LHCN-M2 (cell line): ENCODE measurements around the gene MPRIP. TPM values are rescaled to one million over a fixed set of nuclear protein-coding genes. Genes with fewer than 3 reads are reported as not detected.
A peak's percentile ranks its signal among the peaks of the same experiment; 100 is the strongest.

Experiments
- DNase-seq: peaks from one replicate; pipeline ENCODE4 v3.0.0-alpha.2; 2012; ENCODE audit warnings: low read depth
- total RNA-seq: library from RNA; depleted of rRNA; stranded (reverse); fragments of >200 nt; gene quantifications from 2 replicates; pipeline ENCODE4 v1.2.3, GENCODE V29; 2014

Gene MPRIP
- total RNA-seq, 1 experiment from 2014 or later = 198 TPM

GRCh38 chr17:17051380-17051779 lies 9.1 kb downstream of the MPRIP start:
- no peak for DNase-seq

GRCh38 chr17:17051791-17052461 lies 9.7 kb downstream of the MPRIP start:
- peak; percentile 56 for DNase-seq

GRCh38 chr17:17052462-17053221 lies 10.4 kb downstream of the MPRIP start:
- no peak for DNase-seq

- no peak for DNase-seq
These were observed 11.5 kb downstream of the MPRIP start for GRCh38 chr17:17053446-17054379.

- DNase-seq = no peak
These were observed 12.4 kb downstream of the MPRIP start for GRCh38 chr17:17054636-17055035.

GRCh38 chr17:17055286-17056155 lies 13.3 kb downstream of the MPRIP start:
- peak; percentile 62 for DNase-seq

- DNase-seq = no peak
These were observed 13.9 kb downstream of the MPRIP start for GRCh38 chr17:17056156-17056539.

GRCh38 chr17:17057057-17057551 lies 14.8 kb downstream of the MPRIP start:
- no peak for DNase-seq

- no peak for DNase-seq
These were observed 16.0 kb downstream of the MPRIP start for GRCh38 chr17:17058304-17058703.

GRCh38 chr17:17059301-17059890 lies 17.1 kb downstream of the MPRIP start:
- no peak for DNase-seq

GRCh38 chr17:17060001-17060922 lies 18.0 kb downstream of the MPRIP start:
- DNase-seq = no peak

GRCh38 chr17:17060930-17061329 lies 18.7 kb downstream of the MPRIP start:
- no peak for DNase-seq

GRCh38 chr17:17061516-17061915 lies 19.3 kb downstream of the MPRIP start:
- DNase-seq = no peak

- DNase-seq = peak; percentile 83
These were observed 20.1 kb downstream of the MPRIP start for GRCh38 chr17:17062356-17062755.

- no peak for DNase-seq
These were observed 20.6 kb downstream of the MPRIP start for GRCh38 chr17:17062866-17063265.

GRCh38 chr17:17063546-17064122 lies 21.4 kb downstream of the MPRIP start:
- peak; percentile 75 for DNase-seq

- DNase-seq = no peak
These were observed 22.1 kb downstream of the MPRIP start for GRCh38 chr17:17064322-17064721.

GRCh38 chr17:17066021-17066420 lies 23.8 kb downstream of the MPRIP start:
- DNase-seq = no peak

GRCh38 chr17:17067257-17067656 lies 25.0 kb downstream of the MPRIP start:
- DNase-seq = no peak
